ENCODE results near the gene IFT27. TPM values are rescaled to one million over a fixed set of nuclear protein-coding genes. Genes with fewer than 3 reads are reported as not detected.

IFT27 gene
- total and polyA plus RNA-seq, 8 donors = 11.7 to 23.8 (median 15.4) TPM

GRCh38 chr22:36808721-36809344 lies 32.9 kb upstream of the IFT27 start:
- intact Hi-C loops (cut with DNase I) = no loop called here
- no peaks in the 10 kb centered on the region for H3K4me1 ChIP-seq
- DNase-seq = no peak

GRCh38 chr22:36807627-36808026 lies 31.7 kb upstream of the IFT27 start:
- no peaks in the 10 kb centered on the region for H3K27me3 ChIP-seq
- no peak overlapping the region for H3K27ac ChIP-seq
- no peaks in the 10 kb centered on the region for H3K9me3 ChIP-seq
- no peak for TF ChIP-seq CTCF (IDR thresholded peaks at IDR 0.05)
- FAIRE-seq (no peak), ATAC-seq (no peak), DNase-seq (no peak)
- no peak overlapping the region for H3K4me3 ChIP-seq
- 82 to 87% methylated on average over 7 of the region's 7 CpGs for WGBS, 2 donors
- no peaks in the 10 kb centered on the region for H3K4me1 ChIP-seq
- H3K36me3 ChIP-seq = no peaks in the 10 kb centered on the region
- intact Hi-C loops (cut with DNase I) = no loop called here

More at GRCh38 chr22:36808721-36809344, 32.9 kb upstream of the IFT27 start:
- no peak overlapping the region for H3K27ac ChIP-seq
- 70 to 73% methylated on average over 1 of the region's 1 CpG for WGBS, 2 donors
- TF ChIP-seq CTCF (IDR thresholded peaks at IDR 0.05) = no peak
- no peak for FAIRE-seq
- ATAC-seq = no peak
- H3K4me3 ChIP-seq = no peak overlapping the region
- H3K27me3 ChIP-seq = no peaks in the 10 kb centered on the region
- H3K36me3 ChIP-seq = no peaks in the 10 kb centered on the region
- no peaks in the 10 kb centered on the region for H3K9me3 ChIP-seq

- DNase-seq (no peak), ATAC-seq (no peak), FAIRE-seq (no peak)
- intact Hi-C loops (cut with DNase I) = no loop called here
- 34 to 41% methylated on average over 6 of the region's 6 CpGs for WGBS, 2 donors
- Histone ChIP-seq H3K36me3 (no peaks in the 10 kb centered on the region), H3K27ac (no peak overlapping the region), H3K9me3 (no peaks in the 10 kb centered on the region), H3K4me1 (no peaks in the 10 kb centered on the region), H3K4me3 (no peak overlapping the region), H3K27me3 (no peaks in the 10 kb centered on the region)
- TF ChIP-seq CTCF (IDR thresholded peaks at IDR 0.05) = no peak
Observed at GRCh38 chr22:36806835-36807234, 30.9 kb upstream of the IFT27 start.

GRCh38 chr22:36803358-36803757 lies 27.4 kb upstream of the IFT27 start:
- H3K36me3 ChIP-seq = no peaks in the 10 kb centered on the region
- no peak for TF ChIP-seq CTCF (IDR thresholded peaks at IDR 0.05)
- H3K9me3 ChIP-seq = no peaks in the 10 kb centered on the region
- no peak overlapping the region for H3K4me3 ChIP-seq
- no peak for DNase-seq
- FAIRE-seq = no peak
- no peaks in the 10 kb centered on the region for H3K27me3 ChIP-seq
- ATAC-seq = no peak
- intact Hi-C loops (cut with DNase I) = no loop called here
- no peaks in the 10 kb centered on the region for H3K4me1 ChIP-seq
- WGBS, 2 donors = 32 to 37% methylated on average over 1 of the region's 1 CpG
- H3K27ac ChIP-seq = no peak overlapping the region

- no peaks in the 10 kb centered on the region for H3K4me1 ChIP-seq
- FAIRE-seq (no peak), ATAC-seq (no peak), DNase-seq (no peak)
- H3K27ac ChIP-seq = no peak overlapping the region
- no peaks in the 10 kb centered on the region for H3K9me3 ChIP-seq
- intact Hi-C loops (cut with DNase I) = no loop called here
- 68 to 78% methylated on average over 11 of the region's 11 CpGs for WGBS, 2 donors
- no peak for TF ChIP-seq CTCF (IDR thresholded peaks at IDR 0.05)
- no peaks in the 10 kb centered on the region for H3K27me3 ChIP-seq
- H3K36me3 ChIP-seq = no peaks in the 10 kb centered on the region
- no peak overlapping the region for H3K4me3 ChIP-seq
Observed at GRCh38 chr22:36798674-36799066, 22.8 kb upstream of the IFT27 start.

All from pancreas (tissue), 10 donors.